WI38 (cell line): ENCODE data around the gene TNFRSF4.
A peak's percentile ranks its signal among the peaks of the same experiment; 100 is the strongest.

Source experiments
- H3K4me3 ChIP-seq: 2 replicates; pipeline ENCODE4 v1.5.1; 2011; ENCODE audit warnings: low read depth, mild to moderate bottlenecking, control low read depth, low read length
- CTCF ChIP-seq: IDR thresholded peaks from 2 replicates; pipeline ENCODE4 v1.5.1; 2012; ENCODE audit warnings: low read depth, mild to moderate bottlenecking, control low read depth, low read length

The TNFRSF4 gene

GRCh38 chr1:1200876-1201810, 12.8 kb downstream of the TNFRSF4 start:
- TF ChIP-seq CTCF, result no peak
- peak overlapping the region; percentile 40 for H3K4me3 ChIP-seq

DNA sequence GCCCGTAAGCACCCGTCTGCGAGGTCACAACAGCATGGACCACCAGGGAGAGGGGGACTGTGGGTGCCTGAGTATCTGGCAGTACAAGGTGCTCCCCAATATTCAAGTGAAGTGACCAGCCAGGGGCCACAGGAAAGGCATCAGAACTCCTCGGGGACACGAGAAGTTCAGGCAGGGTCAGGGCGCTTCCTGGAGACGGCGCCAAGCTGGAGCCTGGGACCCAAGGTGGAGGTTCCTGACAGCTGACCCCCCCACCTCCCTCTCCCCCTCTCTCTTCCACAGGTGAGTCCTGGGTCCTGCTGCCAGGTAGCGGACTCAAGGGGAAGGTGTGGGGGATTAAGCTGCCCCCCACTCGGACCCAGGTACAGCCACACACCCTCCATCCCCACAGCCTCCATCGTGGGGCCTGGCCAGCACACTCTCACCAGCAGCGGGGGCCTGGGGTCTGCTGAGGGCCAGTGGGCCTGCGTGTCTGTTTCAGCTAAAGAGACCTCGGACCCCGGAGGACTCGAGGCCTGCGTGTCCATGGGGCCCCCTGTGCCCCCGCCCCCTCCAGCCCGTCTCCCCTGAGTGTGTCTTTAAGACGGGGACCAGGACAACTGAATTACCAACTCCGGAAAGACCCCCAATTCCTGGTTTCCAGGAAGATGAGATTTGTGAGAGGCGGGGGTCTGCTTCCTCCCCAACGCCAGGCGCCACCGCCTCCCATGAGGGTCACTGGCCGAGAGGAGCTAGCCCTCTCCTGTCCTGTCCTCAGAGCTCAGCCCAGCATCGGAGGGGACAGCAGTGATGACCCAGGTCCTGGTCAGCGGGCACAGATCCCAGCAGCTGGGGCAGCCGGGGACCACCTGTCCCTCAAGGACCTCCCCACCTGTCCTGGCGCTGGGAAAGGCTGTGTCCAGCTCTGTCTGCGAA, 13.7 kb downstream of the TNFRSF4 start:
- no peak for TF ChIP-seq CTCF
- no peak overlapping the region for H3K4me3 ChIP-seq

DNA sequence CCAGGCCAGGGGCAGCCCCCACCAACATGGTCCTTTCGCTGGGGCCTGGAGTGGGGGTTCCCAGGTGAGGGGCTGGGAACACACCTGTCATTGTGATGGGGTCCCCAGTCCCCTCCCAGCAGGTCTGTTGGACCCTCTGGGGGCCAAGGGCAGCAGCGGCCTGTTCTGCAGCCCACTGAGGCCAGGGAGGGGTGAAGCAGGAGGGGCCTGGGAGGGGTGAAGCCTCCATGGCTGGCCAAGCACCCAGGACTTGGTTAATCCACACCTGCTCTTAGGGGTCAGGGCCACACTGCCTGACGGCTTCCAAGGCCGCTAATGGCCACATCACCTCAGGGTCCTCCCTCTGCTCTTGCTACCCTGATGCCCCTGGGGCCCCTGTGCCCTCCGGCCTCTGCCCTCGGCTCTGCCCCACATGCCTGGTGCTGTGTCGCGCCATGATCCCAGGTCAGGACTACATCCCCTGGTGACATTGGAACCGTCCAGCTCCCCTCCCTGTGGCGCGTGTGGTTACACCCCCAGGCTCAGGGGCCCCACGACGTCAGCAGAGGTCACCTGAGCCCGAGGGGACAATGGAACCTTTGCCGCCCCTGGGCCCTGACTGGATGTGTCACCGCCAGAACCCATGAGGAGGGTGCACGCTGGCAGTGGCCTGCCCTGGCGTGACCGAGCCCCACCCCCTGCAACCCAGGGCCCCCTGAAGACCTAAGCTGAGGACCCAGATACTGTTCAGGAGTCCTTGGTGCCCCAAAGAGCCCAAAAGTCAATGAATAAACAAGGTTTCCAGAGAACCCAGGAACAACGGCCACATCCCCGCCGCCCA, 14.6 kb downstream of the TNFRSF4 start:
- TF ChIP-seq CTCF, result no peak

GRCh38 chr1:1198423-1199140, 15.4 kb downstream of the TNFRSF4 start:
- H3K4me3 ChIP-seq, result no peak overlapping the region
- TF ChIP-seq CTCF, result no peak

More for the DNA sequence above, 14.6 kb downstream of the TNFRSF4 start:
- H3K4me3 ChIP-seq, result no peak overlapping the region

- no peak overlapping the region for H3K4me3 ChIP-seq
- no peak for TF ChIP-seq CTCF
Measured at GRCh38 chr1:1197551-1198422, 16.2 kb downstream of the TNFRSF4 start.

GRCh38 chr1:1197188-1197500, 16.8 kb downstream of the TNFRSF4 start:
- no peak for TF ChIP-seq CTCF
- H3K4me3 ChIP-seq, result no peak overlapping the region
